Memory B cell (primary cell): ENCODE measurements around the gene EPN1.

Source experiments
- ATAC-seq: fragments of 150-1000 bp; cut with Tn5 transposase; 2 replicates; pipeline ENCODE4 v1.10.0; 2021; ENCODE audit warnings: low read depth, mild to moderate bottlenecking, moderate library complexity
- DNase-seq, 2 donors: peaks; one replicate each; pipeline ENCODE4 v3.0.0; 2022; ENCODE audit warnings: low spot score in 2 of 2
- H3K27ac Mint-ChIP-seq: one replicate; pipeline ENCODE4 v1.8.0; 2022; ENCODE audit warnings: mild to moderate bottlenecking, moderate library complexity, mixed read lengths
- H3K27me3 Mint-ChIP-seq: one replicate; pipeline ENCODE4 v1.8.0; 2022; ENCODE audit warnings: mixed read lengths
- H3K36me3 Mint-ChIP-seq: one replicate; pipeline ENCODE4 v1.8.0; 2022; ENCODE audit warnings: mild to moderate bottlenecking, mixed read lengths
- H3K4me1 Mint-ChIP-seq: one replicate; pipeline ENCODE4 v1.8.0; 2022; ENCODE audit warnings: mixed read lengths
- H3K4me3 Mint-ChIP-seq: one replicate; pipeline ENCODE4 v1.8.0; 2022; ENCODE audit warnings: mild to moderate bottlenecking, moderate library complexity, mixed read lengths
- H3K9me3 Mint-ChIP-seq: one replicate; pipeline ENCODE4 v1.8.0; 2022; ENCODE audit warnings: mixed read lengths

The EPN1 gene

GRCh38 chr19:55674841-55675660 lies at the start of gene EPN1:
EPN1 (plus strand) TSS chr19:55675226; CDS start chr19:55678628, 3,402 bp downstream.
- ATAC-seq (peak; percentile 67), DNase-seq (peak; percentile 91 to 95)
- Mint-ChIP-seq H3K27me3 (no peaks in the 10 kb centered on the region), H3K27ac (peak within 1 kb of the TSS; percentile 98), H3K9me3 (no peaks in the 10 kb centered on the region), H3K4me1 (peaks cover 61% of the 10 kb centered on the region), H3K36me3 (peaks cover 19% of the 10 kb centered on the region), H3K4me3 (peak within 1 kb of the TSS; percentile 98)

GRCh38 chr19:55626350-55626749 lies 48.7 kb upstream of the EPN1 start:
- no peaks in the 10 kb centered on the region for H3K27me3 Mint-ChIP-seq
- DNase-seq: no peak

DNA sequence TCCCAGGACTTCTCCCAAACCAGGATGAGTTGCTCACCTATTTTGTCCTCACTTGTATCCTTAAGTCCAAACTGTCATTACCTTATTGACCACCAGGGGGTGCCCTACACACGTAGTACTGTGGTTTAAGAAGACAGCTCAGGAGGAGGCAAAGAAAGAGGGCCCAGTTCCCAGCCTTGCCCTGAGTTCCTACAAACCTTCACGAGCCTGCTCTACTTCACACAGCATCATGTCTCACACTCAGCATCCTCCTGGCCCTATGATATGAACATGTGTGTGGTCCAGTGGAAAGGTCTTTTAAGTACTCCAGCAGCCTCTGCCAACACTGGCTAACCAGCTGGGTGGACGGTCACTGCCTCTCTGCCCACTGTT lies 42.6 kb upstream of the EPN1 start:
- peaks cover 33% of the 10 kb centered on the region for H3K4me1 Mint-ChIP-seq
- ATAC-seq (peak; percentile 48), DNase-seq (peak; percentile 92 to 93)
- no peaks in the 10 kb centered on the region for H3K9me3 Mint-ChIP-seq
- no peak overlapping the region for H3K4me3 Mint-ChIP-seq
- H3K27ac Mint-ChIP-seq: peak overlapping the region; percentile 12
- no peaks in the 10 kb centered on the region for H3K27me3 Mint-ChIP-seq
- peaks cover 19% of the 10 kb centered on the region for H3K36me3 Mint-ChIP-seq

More at GRCh38 chr19:55626350-55626749, 48.7 kb upstream of the EPN1 start:
- no peaks in the 10 kb centered on the region for H3K36me3 Mint-ChIP-seq
- peaks cover 2% of the 10 kb centered on the region for H3K9me3 Mint-ChIP-seq
- H3K4me1 Mint-ChIP-seq: peaks cover 15% of the 10 kb centered on the region
- H3K27ac Mint-ChIP-seq: no peak overlapping the region
- no peak for ATAC-seq
- H3K4me3 Mint-ChIP-seq: no peak overlapping the region

DNA sequence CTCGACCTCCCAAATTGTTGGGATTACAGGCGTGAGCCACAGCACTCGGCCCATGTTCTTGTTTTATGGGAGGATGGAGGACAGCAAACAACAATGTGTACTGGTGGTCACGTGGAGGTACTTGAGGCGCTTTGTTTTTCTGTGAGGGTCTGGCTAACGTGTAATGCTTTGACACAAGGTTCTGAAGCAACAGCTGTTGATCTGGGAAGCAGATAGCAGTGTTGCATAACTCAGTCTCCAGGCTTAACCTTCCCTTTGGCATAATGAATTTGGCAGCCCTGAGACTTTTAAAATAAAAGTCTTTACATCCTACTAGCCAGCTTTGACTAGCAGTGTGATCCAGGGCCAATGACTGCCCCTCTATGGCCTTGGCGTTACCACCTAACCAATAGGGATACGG lies 41.2 kb upstream of the EPN1 start:
- Mint-ChIP-seq H3K4me3 (no peak overlapping the region), H3K27ac (no peak overlapping the region), H3K36me3 (peaks cover 24% of the 10 kb centered on the region), H3K9me3 (peaks cover 2% of the 10 kb centered on the region), H3K27me3 (no peaks in the 10 kb centered on the region), H3K4me1 (peaks cover 40% of the 10 kb centered on the region)
- DNase-seq (no peak), ATAC-seq (no peak)

DNA sequence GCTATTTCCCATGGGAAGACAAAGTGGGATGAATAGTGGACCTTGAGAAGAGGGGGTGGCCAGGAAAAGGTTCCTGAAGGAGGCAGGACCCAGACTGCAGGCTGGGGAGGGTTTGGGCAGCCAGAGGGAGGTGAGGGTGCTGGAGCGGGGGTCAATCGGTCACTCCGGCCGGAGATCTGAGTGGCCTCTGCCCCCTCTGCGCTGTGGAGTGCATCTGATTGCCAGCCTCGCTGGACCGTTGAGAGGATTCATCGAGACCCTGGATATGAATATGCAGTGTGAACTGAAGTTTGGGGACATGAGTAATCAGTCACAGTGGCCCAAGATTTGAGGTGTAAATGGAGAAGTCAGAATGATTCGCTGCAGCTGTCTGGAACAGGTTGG lies 39.7 kb upstream of the EPN1 start:
- Mint-ChIP-seq H3K27me3 (no peaks in the 10 kb centered on the region), H3K36me3 (peaks cover 25% of the 10 kb centered on the region), H3K9me3 (peaks cover 2% of the 10 kb centered on the region), H3K27ac (peak overlapping the region; percentile 100), H3K4me3 (peak overlapping the region; percentile 100), H3K4me1 (peaks cover 43% of the 10 kb centered on the region)
- DNase-seq (no peak), ATAC-seq (no peak)

DNA sequence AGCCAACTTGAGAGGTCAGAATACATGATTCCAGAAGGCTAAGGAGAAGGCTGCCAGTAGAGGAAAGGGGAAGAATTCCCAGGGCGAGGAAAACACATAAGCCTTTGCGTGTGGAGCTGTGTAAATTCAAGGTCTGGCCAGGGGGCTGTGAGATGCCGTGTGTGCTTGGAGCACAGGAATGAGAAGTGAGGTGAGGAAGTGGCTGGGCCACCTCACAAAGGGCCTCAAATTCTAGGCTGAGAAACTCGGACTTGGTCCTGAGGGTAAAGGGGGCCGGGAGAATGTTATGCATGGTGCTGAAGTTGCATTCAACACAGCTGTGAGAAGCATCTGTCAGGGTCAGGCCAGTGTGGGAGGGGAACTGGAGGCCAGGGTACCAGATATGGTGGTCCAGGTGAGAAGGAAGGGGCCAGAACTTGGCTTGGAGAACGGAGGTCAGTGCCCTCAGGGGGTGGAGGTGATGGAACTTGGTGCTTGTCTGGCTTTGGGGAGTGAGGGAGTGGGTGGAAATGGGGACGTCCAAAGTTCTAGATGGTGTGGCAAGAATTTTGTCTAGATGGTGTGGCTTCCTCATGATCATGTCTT lies 39.1 kb upstream of the EPN1 start:
- Mint-ChIP-seq H3K27ac (peak overlapping the region; percentile 100), H3K9me3 (peaks cover 2% of the 10 kb centered on the region), H3K4me3 (peak overlapping the region; percentile 100), H3K27me3 (no peaks in the 10 kb centered on the region), H3K4me1 (peaks cover 43% of the 10 kb centered on the region), H3K36me3 (peaks cover 25% of the 10 kb centered on the region)
- DNase-seq: no peak
- no peak for ATAC-seq

GRCh38 chr19:55636723-55637122 lies 38.3 kb upstream of the EPN1 start:
- no peak for ATAC-seq
- Mint-ChIP-seq H3K9me3 (peaks cover 2% of the 10 kb centered on the region), H3K36me3 (peaks cover 25% of the 10 kb centered on the region), H3K4me3 (peak overlapping the region; percentile 100), H3K27me3 (no peaks in the 10 kb centered on the region), H3K4me1 (peaks cover 44% of the 10 kb centered on the region), H3K27ac (peak overlapping the region; percentile 100)
- DNase-seq: no peak

DNA sequence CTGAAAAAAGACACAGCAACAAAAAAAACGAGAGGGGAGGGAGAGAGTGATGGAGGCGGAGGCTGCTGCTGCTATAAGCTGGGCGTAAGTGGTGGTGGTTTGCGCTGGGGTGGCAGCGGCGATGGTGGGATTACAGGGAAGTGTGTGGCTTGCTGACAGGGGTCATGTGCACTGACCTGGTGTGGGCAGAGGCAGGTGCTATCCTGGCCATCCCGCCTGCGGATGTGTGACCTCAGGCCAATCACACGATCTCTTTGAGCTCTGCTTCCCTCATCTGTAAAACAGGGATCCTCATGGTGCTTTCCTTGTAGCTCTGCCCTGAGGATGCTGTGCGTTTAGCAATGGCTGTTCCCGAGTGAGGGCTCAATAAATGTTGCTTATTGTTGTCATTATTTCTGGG lies 37.5 kb upstream of the EPN1 start:
- Mint-ChIP-seq H3K4me1 (peaks cover 44% of the 10 kb centered on the region), H3K36me3 (peaks cover 25% of the 10 kb centered on the region), H3K27ac (peak overlapping the region; percentile 100), H3K4me3 (peak overlapping the region; percentile 15), H3K27me3 (no peaks in the 10 kb centered on the region), H3K9me3 (peaks cover 2% of the 10 kb centered on the region)
- no peak for DNase-seq
- no peak for ATAC-seq

DNA sequence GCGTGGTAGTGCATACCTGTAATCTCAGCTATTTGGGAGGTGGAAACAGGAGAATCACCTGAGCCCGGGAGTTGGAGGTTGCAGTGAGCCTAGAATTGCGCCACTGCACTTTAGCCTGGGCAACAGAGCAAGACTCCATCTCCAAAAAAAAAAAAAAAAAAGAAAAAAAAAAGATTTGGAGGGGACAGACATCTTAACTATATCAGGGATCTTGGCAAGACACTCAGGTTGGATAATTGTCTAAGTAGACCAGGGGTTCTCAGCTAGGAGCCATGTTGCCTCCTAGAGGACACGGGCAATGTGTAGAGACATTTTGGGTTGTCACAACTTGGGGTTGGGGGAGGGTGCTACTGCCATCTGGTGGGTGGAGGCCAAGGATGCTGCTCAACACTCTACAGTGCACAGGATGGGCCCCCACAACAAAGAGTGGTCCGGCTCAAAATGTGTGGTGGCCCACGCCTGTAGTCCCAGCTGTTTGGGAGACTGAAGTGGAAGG lies 36.1 kb upstream of the EPN1 start:
- peaks cover 2% of the 10 kb centered on the region for H3K9me3 Mint-ChIP-seq
- peaks cover 52% of the 10 kb centered on the region for H3K4me1 Mint-ChIP-seq
- H3K27me3 Mint-ChIP-seq: no peaks in the 10 kb centered on the region
- DNase-seq (peak in 1 of 2 donors; percentile 59), ATAC-seq (peak; percentile 27)
- H3K27ac Mint-ChIP-seq: no peak overlapping the region
- H3K36me3 Mint-ChIP-seq: peaks cover 25% of the 10 kb centered on the region
- no peak overlapping the region for H3K4me3 Mint-ChIP-seq

DNA sequence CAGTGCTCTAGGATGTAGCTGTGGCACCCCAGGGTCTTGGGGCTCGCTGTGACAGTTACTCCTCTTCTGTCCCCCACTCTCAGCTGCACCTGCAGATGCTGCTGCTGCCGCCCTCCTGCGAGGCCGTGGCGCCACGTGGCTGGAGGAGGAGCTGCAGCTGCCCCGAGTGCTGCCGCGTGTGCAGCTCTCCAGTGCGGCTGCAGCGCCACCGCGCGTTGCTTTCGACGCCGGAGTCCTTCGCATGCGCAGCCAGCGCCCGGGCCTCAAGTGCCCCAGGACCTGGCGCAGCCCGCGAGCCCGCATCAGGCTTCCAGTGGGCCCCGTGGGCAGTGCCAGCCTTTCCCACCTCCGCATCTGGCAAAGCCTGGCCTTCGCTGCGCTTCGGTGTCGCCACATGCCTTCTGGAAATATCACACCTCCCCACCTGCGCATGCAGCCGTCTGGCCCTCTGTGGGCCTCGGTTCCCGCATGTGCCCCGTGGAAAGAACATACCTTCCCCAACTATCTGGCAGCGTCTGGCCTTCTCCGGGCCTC lies 34.9 kb upstream of the EPN1 start:
- H3K4me3 Mint-ChIP-seq: peak overlapping the region; percentile 63
- peak; percentile 59 for ATAC-seq
- H3K27ac Mint-ChIP-seq: peak overlapping the region; percentile 67
- peaks cover 21% of the 10 kb centered on the region for H3K36me3 Mint-ChIP-seq
- peak; percentile 72 to 74 for DNase-seq
- H3K4me1 Mint-ChIP-seq: peaks cover 54% of the 10 kb centered on the region
- no peaks in the 10 kb centered on the region for H3K27me3 Mint-ChIP-seq
- peaks cover 2% of the 10 kb centered on the region for H3K9me3 Mint-ChIP-seq

DNA sequence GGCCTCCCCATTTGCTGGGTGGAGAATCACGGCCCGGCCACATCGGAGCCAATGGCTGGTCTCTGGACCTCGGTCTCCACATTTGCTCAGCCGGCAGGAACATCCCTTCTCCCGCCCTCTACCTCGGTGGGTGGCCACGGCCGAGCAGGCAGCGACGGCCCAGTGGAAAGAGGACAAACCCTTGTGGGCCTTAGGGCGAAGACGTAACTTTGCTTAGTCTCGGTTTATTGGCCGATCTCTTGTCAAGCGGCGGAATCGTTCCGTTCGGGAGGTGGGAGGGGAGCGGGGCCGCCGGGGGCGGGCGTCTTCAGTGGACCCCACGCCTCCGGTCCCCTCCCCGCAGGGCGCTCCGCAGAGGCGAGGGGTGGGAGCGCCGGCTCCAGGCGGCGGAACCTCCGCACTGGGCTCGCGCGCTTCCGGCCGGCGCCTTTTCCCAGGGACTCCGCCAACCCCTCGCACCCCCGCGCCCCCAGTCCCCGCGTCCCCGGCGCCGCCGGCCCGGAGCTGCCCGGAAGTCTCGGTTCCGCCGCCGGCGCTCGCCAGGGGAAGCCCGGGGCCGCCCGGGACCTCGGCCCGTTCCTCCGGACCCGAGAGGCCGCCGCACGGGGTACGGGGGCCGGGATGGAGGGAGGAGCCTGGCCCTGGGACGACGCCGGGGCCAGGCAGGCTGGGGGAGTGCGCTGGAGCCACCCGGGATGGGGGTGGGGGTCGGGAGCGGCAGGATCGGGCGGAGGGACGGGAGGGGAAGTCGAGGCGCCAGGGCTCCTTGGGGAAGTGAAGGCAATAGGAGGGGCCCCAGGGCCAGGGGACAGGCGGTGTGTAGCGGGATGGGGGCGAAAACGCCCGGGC lies 34.2 kb upstream of the EPN1 start, which contains the start of gene ZNF580:
TSS of gene ZNF580 (plus strand) at position 426 of the 849 bp plus-strand sequence. CDS start 1,507 bp downstream, outside the sequence.
- H3K9me3 Mint-ChIP-seq: peaks cover 2% of the 10 kb centered on the region
- peak in 1 of 2 donors; percentile 65 for DNase-seq
- H3K36me3 Mint-ChIP-seq: peaks cover 18% of the 10 kb centered on the region
- peaks cover 53% of the 10 kb centered on the region for H3K4me1 Mint-ChIP-seq
- H3K4me3 Mint-ChIP-seq: peak within 1 kb of the TSS; percentile 95
- H3K27ac Mint-ChIP-seq: peak within 1 kb of the TSS; percentile 87
- ATAC-seq: no peak
- H3K27me3 Mint-ChIP-seq: no peaks in the 10 kb centered on the region

- no peaks in the 10 kb centered on the region for H3K27me3 Mint-ChIP-seq
- no peak for DNase-seq
- ATAC-seq: no peak
- H3K27ac Mint-ChIP-seq: peak overlapping the region; percentile 87
- peak overlapping the region; percentile 95 for H3K4me3 Mint-ChIP-seq
- peaks cover 2% of the 10 kb centered on the region for H3K9me3 Mint-ChIP-seq
- H3K4me1 Mint-ChIP-seq: peaks cover 45% of the 10 kb centered on the region
- peaks cover 10% of the 10 kb centered on the region for H3K36me3 Mint-ChIP-seq
Observed at GRCh38 chr19:55641426-55642152, 33.4 kb upstream of the EPN1 start.
